ENCODE results near the gene ACOX3.

Gene ACOX3

DNA sequence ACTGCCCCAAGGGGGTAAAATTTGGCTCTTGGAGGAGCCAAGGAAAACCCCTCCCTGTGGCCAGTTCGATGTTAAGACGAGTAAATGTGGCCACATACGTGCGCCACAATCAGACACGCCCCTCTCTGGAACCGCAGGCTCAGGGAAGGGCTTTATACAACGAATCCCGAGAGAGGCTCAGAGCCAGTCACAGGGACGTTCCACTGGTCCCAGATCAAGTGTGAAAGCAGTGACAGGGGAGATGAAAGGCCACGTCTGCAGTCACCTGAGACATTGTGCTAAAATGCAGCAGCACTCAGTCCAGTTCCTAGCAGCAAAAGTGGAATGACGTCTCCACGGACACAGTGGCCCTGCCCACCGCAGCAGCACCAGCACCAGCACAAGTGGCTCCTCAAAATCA lies 68.0 kb downstream of the ACOX3 start:
- DNase-seq (ENCODE audit: low read depth), result no peak

DNA sequence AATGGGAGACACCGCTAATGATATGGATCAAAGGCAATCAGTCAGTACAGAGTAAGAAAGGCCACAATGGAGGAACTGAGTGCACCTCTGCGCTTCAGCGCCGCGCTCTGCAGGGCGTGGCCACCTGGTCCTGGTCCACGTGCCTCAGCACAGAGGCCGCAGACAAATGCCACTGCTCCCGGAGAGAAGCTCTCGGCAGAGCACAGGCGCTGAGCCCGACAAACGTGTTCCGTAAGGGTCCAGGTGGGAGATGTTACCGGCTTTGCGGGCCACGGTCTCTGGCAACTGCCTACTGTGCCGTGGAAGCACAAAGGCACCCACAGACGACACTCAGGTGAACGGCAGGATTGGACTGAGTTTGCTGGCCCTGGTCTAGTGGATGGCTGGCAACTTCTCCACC lies 68.9 kb downstream of the ACOX3 start:
- no peak for DNase-seq (ENCODE audit: low read depth)

- DNase-seq (ENCODE audit: low read depth), result no peak
These were observed 69.5 kb downstream of the ACOX3 start for GRCh38 chr4:8370835-8371595.

GRCh38 chr4:8370106-8370787 lies 70.3 kb downstream of the ACOX3 start:
- DNase-seq (ENCODE audit: low read depth), result no peak

DNA sequence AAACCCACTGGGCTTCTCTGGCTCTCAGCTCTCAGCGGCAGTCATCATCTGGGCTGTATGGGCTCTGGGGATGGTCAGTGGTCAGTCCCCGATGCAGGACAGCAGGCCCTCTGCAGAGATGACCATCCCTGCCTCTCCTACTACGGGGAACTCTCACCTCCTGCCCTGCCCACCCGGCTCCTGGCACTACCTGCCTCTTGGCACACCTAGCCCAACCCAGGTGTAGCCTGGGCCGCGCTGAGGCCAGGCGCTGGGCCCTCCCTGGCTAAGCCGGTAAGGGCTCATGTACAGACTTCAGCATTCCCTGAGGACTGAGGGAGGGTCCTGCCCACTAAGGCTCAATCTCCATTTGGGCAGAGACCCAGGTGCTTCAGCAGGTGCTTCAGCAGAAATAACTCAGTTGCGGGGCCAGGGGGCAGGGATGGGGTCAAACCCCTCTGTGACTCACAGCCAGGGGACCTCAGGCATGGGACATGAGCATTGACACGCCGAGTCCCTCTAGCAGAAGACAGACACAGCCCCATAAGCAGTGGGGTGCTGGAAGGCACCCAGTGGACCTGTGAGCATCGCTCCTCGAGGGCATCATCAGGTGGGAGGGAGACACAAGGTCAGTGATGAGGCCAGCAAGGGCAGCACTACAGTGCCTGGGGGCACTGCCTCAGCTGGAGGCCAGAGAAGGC lies 71.0 kb downstream of the ACOX3 start:
- DNase-seq (ENCODE audit: low read depth), result no peak

- DNase-seq (ENCODE audit: low read depth), result no peak
These were observed 71.5 kb downstream of the ACOX3 start for GRCh38 chr4:8368998-8369397.

DNA sequence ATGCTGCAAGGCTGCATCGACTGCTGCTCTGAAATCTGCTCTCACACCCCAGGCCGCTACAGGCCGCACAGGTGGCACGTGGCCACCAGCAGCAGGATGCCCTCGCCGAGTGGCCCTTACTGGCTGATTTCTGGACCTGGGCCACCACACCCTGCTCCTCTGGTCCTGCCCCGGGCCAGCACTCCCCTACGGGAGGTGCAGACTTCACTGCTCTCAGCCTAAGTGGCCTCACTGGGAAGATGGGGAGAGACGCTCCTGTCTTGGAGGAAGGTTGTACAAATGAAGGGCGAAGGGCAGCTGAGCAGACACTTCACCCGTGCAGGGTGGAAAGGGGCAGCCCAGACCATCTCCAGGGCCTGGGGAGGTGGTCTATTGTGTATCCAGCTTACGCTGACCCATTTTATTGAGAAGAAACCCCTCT lies 72.5 kb downstream of the ACOX3 start:
- no peak for DNase-seq (ENCODE audit: low read depth)

DNA sequence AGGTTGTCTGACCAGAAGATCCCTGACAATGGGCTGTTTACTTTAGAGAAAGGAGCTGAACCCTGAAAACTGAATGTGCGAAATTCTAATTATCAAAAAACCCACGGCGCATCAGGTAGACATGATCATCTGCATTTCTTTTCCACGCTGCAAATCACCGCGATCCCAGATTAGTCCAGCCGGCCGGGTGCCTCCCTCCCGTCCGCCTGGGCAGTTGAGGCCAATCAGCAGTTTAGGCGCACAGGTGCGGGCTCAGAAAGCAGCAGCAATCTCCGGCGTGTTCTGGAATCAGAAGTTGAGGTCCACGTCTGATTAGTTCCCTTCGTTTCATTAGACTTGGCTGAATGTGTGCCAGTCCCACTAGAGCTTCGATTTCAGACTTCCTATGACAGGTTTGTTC lies 73.9 kb downstream of the ACOX3 start:
- no peak for DNase-seq (ENCODE audit: low read depth)

- no peak for DNase-seq (ENCODE audit: low read depth)
These were observed 74.6 kb downstream of the ACOX3 start for GRCh38 chr4:8365951-8366350.

- no peak for DNase-seq (ENCODE audit: low read depth)
These were observed 75.2 kb downstream of the ACOX3 start for GRCh38 chr4:8365353-8365752.

DNA sequence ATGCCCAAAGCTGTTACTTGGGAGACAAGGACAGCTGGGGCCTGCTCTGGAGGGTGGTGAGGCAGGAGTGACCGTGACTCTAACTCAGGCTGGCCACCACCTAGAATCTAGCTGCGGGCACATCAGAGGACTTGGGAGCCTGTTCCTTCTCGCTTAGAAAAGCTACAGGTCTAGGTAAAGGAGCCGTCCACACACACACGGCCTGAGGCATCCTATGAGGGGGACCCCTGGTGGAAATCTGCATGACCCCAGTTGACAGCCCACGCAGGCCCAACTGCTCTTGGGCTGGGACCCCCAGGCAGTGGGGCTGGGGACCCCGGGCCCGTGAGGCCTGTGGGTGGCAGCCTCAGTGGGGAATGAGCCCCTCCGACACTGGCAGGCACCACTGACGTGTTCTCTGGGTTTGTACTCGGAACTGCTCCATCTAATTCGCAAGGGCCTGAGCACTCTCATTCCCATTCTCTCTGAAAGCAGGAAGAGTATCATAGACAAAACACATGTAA lies 75.6 kb downstream of the ACOX3 start:
- DNase-seq (ENCODE audit: low read depth), result no peak

- no peak for DNase-seq (ENCODE audit: low read depth)
These were observed 76.4 kb downstream of the ACOX3 start for GRCh38 chr4:8364141-8364540.

- no peak for DNase-seq (ENCODE audit: low read depth)
These were observed 78.0 kb downstream of the ACOX3 start for GRCh38 chr4:8362483-8362882.

GRCh38 chr4:8359193-8359592 lies 81.3 kb downstream of the ACOX3 start:
- no peak for DNase-seq (ENCODE audit: low read depth)

GRCh38 chr4:8356856-8357255 lies 83.7 kb downstream of the ACOX3 start:
- DNase-seq (ENCODE audit: low read depth), result no peak

- no peak for DNase-seq (ENCODE audit: low read depth)
These were observed 84.5 kb downstream of the ACOX3 start for GRCh38 chr4:8355864-8356565.

DNA sequence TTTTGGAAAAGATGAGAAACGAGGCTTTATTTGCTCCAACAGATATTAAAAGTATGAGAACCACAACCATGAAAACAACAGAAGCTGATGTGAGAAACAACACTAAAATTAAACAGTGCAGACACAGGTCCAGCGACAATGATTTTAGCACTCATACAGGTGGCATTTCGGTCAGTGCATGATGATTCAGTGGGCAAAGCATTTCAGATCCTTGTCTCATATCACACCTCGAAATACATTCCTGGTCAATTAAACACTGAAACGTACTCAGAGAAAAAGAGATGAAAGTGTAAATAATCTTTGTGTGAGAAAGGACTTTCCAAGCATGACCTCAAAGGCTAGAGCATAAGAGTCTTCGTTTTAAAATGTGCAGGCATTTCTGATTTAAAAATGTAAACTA lies 85.2 kb downstream of the ACOX3 start:
- DNase-seq (ENCODE audit: low read depth), result no peak

- no peak for DNase-seq (ENCODE audit: low read depth)
These were observed 86.5 kb downstream of the ACOX3 start for GRCh38 chr4:8353912-8354453.

- DNase-seq (ENCODE audit: low read depth), result no peak
These were observed 87.3 kb downstream of the ACOX3 start for GRCh38 chr4:8353158-8353669.

GRCh38 chr4:8352368-8353157 lies 88.0 kb downstream of the ACOX3 start:
- no peak for DNase-seq (ENCODE audit: low read depth)

DNA sequence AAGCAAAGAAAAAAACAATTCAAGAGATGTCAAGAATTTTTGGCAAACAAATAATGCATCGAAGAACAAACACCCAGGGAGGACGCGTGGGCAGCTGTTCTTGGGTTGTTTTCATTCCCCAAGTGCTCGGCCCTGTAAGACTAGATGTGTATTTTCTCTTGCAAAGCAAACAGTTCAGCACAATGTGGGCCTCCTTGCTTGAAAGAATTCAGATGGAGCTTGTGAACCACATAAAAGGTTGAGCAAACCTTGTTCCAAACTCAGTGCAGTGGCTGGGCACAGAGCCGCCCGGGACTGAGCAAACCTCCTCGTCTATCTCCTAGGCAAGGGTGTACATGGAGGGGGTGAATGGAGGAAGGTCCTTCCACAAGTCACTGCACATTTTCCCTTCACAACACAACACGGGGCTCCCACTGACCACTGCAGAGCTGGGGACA lies 88.6 kb downstream of the ACOX3 start:
- no peak for DNase-seq (ENCODE audit: low read depth)
